IMR-90 (cell line): Measurements from ENCODE around the gene ABCF3. TPM values are rescaled to one million over a fixed set of nuclear protein-coding genes. Genes with fewer than 3 reads are reported as not detected.
A peak's percentile ranks its signal among the peaks of the same experiment; 100 is the strongest.

Experiments
- ATAC-seq: fragments of 200-7000 bp; cut with Tn5 transposase; 2 replicates; pipeline ENCODE4 v1.9.1; 2020; ENCODE audit warnings: low read depth, mild to moderate bottlenecking, moderate library complexity
- BruUV-seq: library from RNA; stranded (reverse); fragments of 400-500 nt; replicated peaks from 2 replicates; lab custom pipeline; 2021; lab: Mats Ljungman, UMichigan
- CTCF ChIA-PET: fragments of 300-600 bp; formaldehyde crosslinking; extraction: SDS; loops from one replicate; lab custom pipeline; 2021; ENCODE audit warnings: antibody characterized with exemption; lab: Yijun Ruan, JAX
- POLR2A ChIA-PET: fragments of 300-600 bp; sonication (Branson Sonifier 250); formaldehyde crosslinking; loops from one replicate; lab custom pipeline; 2022; ENCODE audit warnings: antibody characterized with exemption; ENCODE audit not compliant: unreplicated experiment; lab: Charles Lee
- DNase-seq: peaks from one replicate; pipeline ENCODE4 v3.0.0; 2013
- H2AFZ ChIP-seq: replicated peaks from 2 replicates; pipeline ENCODE3; 2013; ENCODE audit warnings: low read length, mild to moderate bottlenecking; ENCODE audit not compliant: poor library complexity
- H2AK5ac ChIP-seq: 2 replicates; pipeline ENCODE4 v1.6.1; 2013; ENCODE audit warnings: low read depth, low read length, inconsistent platforms
- H2AK9ac ChIP-seq: replicated peaks from 2 replicates; pipeline ENCODE3; 2013; ENCODE audit warnings: mild to moderate bottlenecking, low read depth, low read length, moderate library complexity; ENCODE audit not compliant: poor library complexity
- H2BK120ac ChIP-seq: 2 replicates; pipeline ENCODE4 v1.6.1; 2013; ENCODE audit warnings: low read depth, low read length, inconsistent platforms
- H2BK15ac ChIP-seq: 3 replicates; pipeline ENCODE4 v1.6.1; 2013; ENCODE audit warnings: low read depth, low read length, inconsistent platforms
- H2BK20ac ChIP-seq: 2 replicates; pipeline ENCODE4 v1.6.1; 2013; ENCODE audit warnings: low read depth, mild to moderate bottlenecking, inconsistent platforms, low read length, moderate library complexity
- H2BK5ac ChIP-seq: 2 replicates; pipeline ENCODE4 v1.6.1; 2013; ENCODE audit warnings: mild to moderate bottlenecking, low read depth, low read length, inconsistent platforms; ENCODE audit not compliant: poor library complexity, severe bottlenecking
- H3K14ac ChIP-seq: replicated peaks from 2 replicates; pipeline ENCODE4 v1.6.1; 2013; ENCODE audit warnings: low read depth, low read length, inconsistent platforms
- H3K18ac ChIP-seq: 2 replicates; pipeline ENCODE4 v1.6.1; 2013; ENCODE audit warnings: low read depth, low read length, control low read depth
- H3K23ac ChIP-seq: 2 replicates; pipeline ENCODE4 v1.6.1; 2013; ENCODE audit warnings: low read depth, low read length, inconsistent platforms
- H3K27ac ChIP-seq: 2 replicates; pipeline ENCODE4 v1.5.1; 2013; ENCODE audit warnings: mild to moderate bottlenecking, control low read depth, low read length; ENCODE audit not compliant: insufficient read depth
- H3K27me3 ChIP-seq: 2 replicates; pipeline ENCODE4 v1.6.1; 2013; ENCODE audit warnings: low read length; ENCODE audit not compliant: control insufficient read depth, insufficient read depth
- H3K36me3 ChIP-seq: 2 replicates; pipeline ENCODE4 v1.6.1; 2013; ENCODE audit warnings: low read length, mixed read lengths; ENCODE audit not compliant: control insufficient read depth, insufficient read depth
- H3K4ac ChIP-seq: 2 replicates; pipeline ENCODE4 v1.6.1; 2013; ENCODE audit warnings: low read depth, low read length, inconsistent platforms
- H3K4me1 ChIP-seq: 2 replicates; pipeline ENCODE4 v1.6.1; 2013; ENCODE audit warnings: low read length, mixed read lengths; ENCODE audit not compliant: control insufficient read depth, insufficient read depth
- H3K4me2 ChIP-seq: 2 replicates; pipeline ENCODE4 v1.6.1; 2013; ENCODE audit warnings: low read depth, mild to moderate bottlenecking, control low read depth, low read length, moderate library complexity
- H3K4me3 ChIP-seq: 2 replicates; pipeline ENCODE4 v1.5.1; 2013; ENCODE audit warnings: low read depth, mild to moderate bottlenecking, control low read depth, low read length, moderate library complexity; ENCODE audit not compliant: insufficient read depth
- H3K56ac ChIP-seq: 2 replicates; pipeline ENCODE4 v1.6.1; 2013; ENCODE audit warnings: low read length, inconsistent platforms; ENCODE audit not compliant: insufficient read depth; ENCODE audit errors: extremely low read depth
- H3K79me1 ChIP-seq, 2 experiments: 2 replicates each; pipeline ENCODE4 v1.6.1; 2013; ENCODE audit warnings: low read length in 2 of 2, inconsistent platforms in 1 of 2, low read depth in 1 of 2
- H3K9ac ChIP-seq: 2 replicates; pipeline ENCODE4 v1.6.1; 2013; ENCODE audit warnings: low read depth, low read length, control low read depth
- H3K9me1 ChIP-seq: 2 replicates; pipeline ENCODE4 v1.6.1; 2013; ENCODE audit warnings: low read length, inconsistent platforms; ENCODE audit not compliant: insufficient read depth
- H3K9me3 ChIP-seq: 2 replicates; pipeline ENCODE4 v1.6.1; 2013; ENCODE audit warnings: low read length; ENCODE audit not compliant: control insufficient read depth, insufficient read depth
- H4K20me1 ChIP-seq: 2 replicates; pipeline ENCODE4 v1.6.1; 2013; ENCODE audit warnings: low read length, inconsistent platforms; ENCODE audit not compliant: insufficient read depth
- H4K5ac ChIP-seq: 2 replicates; pipeline ENCODE4 v1.6.1; 2013; ENCODE audit warnings: mild to moderate bottlenecking, low read depth, low read length, control low read depth
- H4K8ac ChIP-seq, 2 experiments: 2 replicates each; pipeline ENCODE4 v1.6.1; 2013; ENCODE audit warnings: low read depth in 2 of 2, low read length in 2 of 2, control low read depth in 1 of 2, inconsistent platforms in 1 of 2
- H4K91ac ChIP-seq: 2 replicates; pipeline ENCODE4 v1.6.1; 2013; ENCODE audit warnings: low read depth, low read length, inconsistent platforms; ENCODE audit not compliant: insufficient read depth
- BHLHE40 ChIP-seq: fragments of 150-350 bp; IDR thresholded peaks from 2 replicates; pipeline ENCODE4 v1.6.1; 2016; ENCODE audit warnings: mild to moderate bottlenecking, low read depth, low read length
- CHD1 ChIP-seq: IDR thresholded peaks from 2 replicates; pipeline ENCODE4 v1.6.1; 2012; ENCODE audit warnings: low read depth, low read length, improper control_type of control experiment
- ELK1 ChIP-seq: fragments of 150-350 bp; IDR thresholded peaks from 2 replicates; pipeline ENCODE4 v1.6.1; 2016; ENCODE audit warnings: low read depth, mild to moderate bottlenecking, low read length, moderate library complexity, borderline replicate concordance
- FOS ChIP-seq: fragments of 150-350 bp; IDR thresholded peaks from 2 replicates; pipeline ENCODE4 v1.6.1; 2016; ENCODE audit warnings: low read depth, low read length
- MAFK ChIP-seq: IDR thresholded peaks from 2 replicates; pipeline ENCODE4 v1.6.1; 2012; ENCODE audit warnings: low read depth, low read length, improper control_type of control experiment
- MXI1 ChIP-seq: IDR thresholded peaks from 2 replicates; pipeline ENCODE4 v1.6.1; 2012; ENCODE audit warnings: low read depth, mild to moderate bottlenecking, low read length, moderate library complexity, borderline replicate concordance
- NFE2L2 ChIP-seq: fragments of 150-350 bp; IDR thresholded peaks from 2 replicates; pipeline ENCODE4 v1.6.1; 2016; ENCODE audit warnings: low read depth, mild to moderate bottlenecking, low read length
- POLR2A ChIP-seq: IDR thresholded peaks from 2 replicates; pipeline ENCODE4 v1.6.1; 2012; ENCODE audit warnings: mild to moderate bottlenecking, low read depth, low read length
- RFX5 ChIP-seq: IDR thresholded peaks from 2 replicates; pipeline ENCODE4 v1.8.0; 2012; ENCODE audit warnings: low read depth, mild to moderate bottlenecking, low read length, moderate library complexity
- SMC3 ChIP-seq: fragments of 150-350 bp; IDR thresholded peaks from 2 replicates; pipeline ENCODE4 v1.6.1; 2016; ENCODE audit warnings: low read depth, mild to moderate bottlenecking, antibody characterized with exemption, low read length, moderate library complexity
- WGBS, 2 experiments: methylation state at CpG; one replicate each; pipeline versions ENCODE4 v1.1.5 to v1.1.7; 2013; ENCODE audit warnings: missing lambda C conversion rate in 2 of 2; ENCODE audit not compliant: insufficient read length in 1 of 2; ENCODE audit errors: extremely low coverage in 2 of 2; 5-methylcytosine and 5-hydroxymethylcytosine counted together
- dilution Hi-C: fragments of 300-500 bp; cut with HindIII; formaldehyde crosslinking; loops from one replicate; pipeline ENCODE4 v1.14.3; 2018; ENCODE audit warnings: low sequenced_read_pairs; ENCODE audit not compliant: unreplicated experiment
- in situ Hi-C: fragments of 300-500 bp; cut with MboI; formaldehyde crosslinking; loops from 3 replicates; pipeline ENCODE4 v1.14.3; 2019; ENCODE audit warnings: low sequenced_read_pairs, inconsistent platforms, mixed read lengths
- intact Hi-C: fragments of 100-400 bp; cut with micrococcal nuclease; formaldehyde crosslinking; loops from 2 replicates; pipeline ENCODE4 v1.10.0; 2022
- polyA plus RNA-seq, 3 experiments: library from polyadenylated mRNA; depleted of rRNA; stranded (reverse); fragments of >200 nt; gene quantifications; 2 replicates each; pipeline ENCODE4 v1.2.3, GENCODE V29; 2012; ENCODE audit warnings: low replicate concordance in 1 of 3
- total RNA-seq: library from RNA; depleted of rRNA; stranded (reverse); fragments of >200 nt; gene quantifications from 2 replicates; pipeline ENCODE4 v1.2.3, GENCODE V29; 2012
- TF ChIP-seq, protein P1 (sequence below): fragments of 150-350 bp; IDR thresholded peaks from 2 replicates; pipeline ENCODE4 v1.6.1; 2017; ENCODE audit warnings: mild to moderate bottlenecking, antibody characterized with exemption, low read length, low read depth
- TF ChIP-seq, protein P2 (sequence below): conservative IDR thresholded peaks from 2 replicates; pipeline ENCODE4 v1.5.1; 2012; ENCODE audit warnings: mild to moderate bottlenecking, low read depth, low read length, improper control_type of control experiment

ABCF3 gene
- total and polyA plus RNA-seq, 2 of the 4 experiments (the other 2 are of a cell fraction): 36.9 to 59.2 TPM

DNA sequence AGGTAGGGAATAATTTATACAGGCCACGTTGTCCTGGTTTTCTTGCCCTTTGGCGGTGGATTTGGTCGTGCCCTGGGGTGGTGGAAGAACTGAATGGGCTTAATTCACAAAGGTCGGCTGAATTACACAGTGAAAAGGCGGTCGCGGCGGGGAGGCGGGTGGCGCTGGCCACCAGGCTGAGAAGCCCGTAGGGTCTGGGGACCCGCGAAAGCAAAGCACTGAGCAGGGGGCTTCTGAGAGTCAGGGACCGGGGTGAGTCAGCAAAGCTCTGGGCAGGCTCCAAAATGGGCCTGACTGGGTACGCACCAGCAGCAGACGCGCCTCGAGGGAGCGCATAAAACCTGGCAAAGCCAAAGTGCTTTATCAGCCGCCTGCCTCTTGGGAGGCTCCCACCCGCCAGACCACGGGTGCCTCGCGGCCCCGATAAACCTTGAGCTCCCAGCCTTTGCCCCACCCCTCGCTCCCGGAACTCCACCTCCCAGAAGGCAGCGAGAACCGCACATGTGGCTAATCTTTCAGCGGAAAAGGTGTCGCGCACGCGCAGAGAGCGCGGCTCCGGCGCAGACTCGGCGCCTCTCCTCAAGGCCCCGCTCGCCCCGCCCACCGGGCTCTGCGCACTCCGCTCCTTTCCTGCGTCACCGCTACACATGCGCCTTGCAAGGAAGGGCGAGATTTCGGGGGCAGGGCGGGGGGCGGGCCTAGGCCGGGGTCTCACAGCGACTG lies 377 bp upstream of the ABCF3 start:
- Histone ChIP-seq H2AK5ac (peak overlapping the region; percentile 33; the same call in 1 of the 2 replicates), H3K4me2 (peak overlapping the region; percentile 64), H4K8ac (peak overlapping the region in 1 of 2 experiments; percentile 86; a peak in 3 of 4 replicates), H3K4ac (peak overlapping the region; percentile 70), H3K14ac (peak overlapping the region; percentile 18; the same call in 1 of the 2 replicates), H3K56ac (peak overlapping the region; percentile 52; the same call in 1 of the 2 replicates), H3K18ac (no peak overlapping the region), H4K5ac (peak overlapping the region; percentile 32; the same call in 1 of the 2 replicates), H2BK5ac (peak overlapping the region; percentile 49), H4K91ac (peak overlapping the region; percentile 53; the same call in 1 of the 2 replicates), H3K23ac (0 out of 2 replicates have a peak overlapping the region, but pooled peaks have one; percentile 15), H2AFZ (peak overlapping the region; percentile 95), H3K36me3 (peaks cover 62% of the 10 kb centered on the region), H3K9me1 (0 out of 2 replicates have a peak, but pooled peaks cover 8% of the 10 kb centered on the region), H3K9ac (peak overlapping the region; percentile 17), H2BK15ac (no peak overlapping the region), H2BK20ac (no peak overlapping the region), H3K27ac (peak overlapping the region; percentile 66), H2BK120ac (no peak overlapping the region), H3K79me1 (peaks cover 39 to 62% of the 10 kb centered on the region in 2 experiments), H3K9me3 (no peaks in the 10 kb centered on the region), H4K20me1 (peaks cover 27% of the 10 kb centered on the region), H3K4me1 (peaks cover 3% of the 10 kb centered on the region; the same call in 1 of the 2 replicates), H2AK9ac (peak overlapping the region; percentile 79), H3K4me3 (peak overlapping the region; percentile 67), H3K27me3 (no peaks in the 10 kb centered on the region)
- dilution Hi-C loops: no loop called here
- peak; percentile 99 for ATAC-seq
- ChIA-PET POLR2A (interaction anchor here (1.6 kb wide), 1 partner anchor 9 kb away, joined by 11 read pairs; no protein-coding TSS in a partner anchor), CTCF (interaction anchor here (1.0 kb wide), 1 partner anchor 25 kb away, joined by 3 read pairs; no protein-coding TSS in a partner anchor)
- in situ Hi-C loops: no loop called here
- intact Hi-C loops: loop anchor here (1.0 to 2.0 kb wide), 2 partner anchors 8 to 63 kb away; partner anchors contain the start of genes ALG3 and EEF1AKMT4
- BruUV-seq: no TSS peak
- 2% methylated on average over 37 of the region's 55 CpGs; no CpG with 5 or more reads in 1 of the 2 experiments for WGBS, 2 experiments
- peak; percentile 98 for DNase-seq
- TF ChIP-seq SMC3 (no peak), ELK1 (no peak), MXI1 (peak; percentile 73), RFX5 (no peak), NFE2L2 (peak; percentile 43; the same call in 1 of the 2 replicates), FOS (peak; percentile 9; the same call in 1 of the 2 replicates), MAFK (peak; percentile 10; the same call in 1 of the 2 replicates), BHLHE40 (peak; percentile 71; the same call in 1 of the 2 replicates), POLR2A (peak; percentile 60; the same call in 1 of the 2 replicates), CHD1 (no peak)
- TF ChIP-seq, protein P1, sequence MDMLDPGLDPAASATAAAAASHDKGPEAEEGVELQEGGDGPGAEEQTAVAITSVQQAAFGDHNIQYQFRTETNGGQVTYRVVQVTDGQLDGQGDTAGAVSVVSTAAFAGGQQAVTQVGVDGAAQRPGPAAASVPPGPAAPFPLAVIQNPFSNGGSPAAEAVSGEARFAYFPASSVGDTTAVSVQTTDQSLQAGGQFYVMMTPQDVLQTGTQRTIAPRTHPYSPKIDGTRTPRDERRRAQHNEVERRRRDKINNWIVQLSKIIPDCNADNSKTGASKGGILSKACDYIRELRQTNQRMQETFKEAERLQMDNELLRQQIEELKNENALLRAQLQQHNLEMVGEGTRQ: peak; percentile 67
- TF ChIP-seq, protein P2, sequence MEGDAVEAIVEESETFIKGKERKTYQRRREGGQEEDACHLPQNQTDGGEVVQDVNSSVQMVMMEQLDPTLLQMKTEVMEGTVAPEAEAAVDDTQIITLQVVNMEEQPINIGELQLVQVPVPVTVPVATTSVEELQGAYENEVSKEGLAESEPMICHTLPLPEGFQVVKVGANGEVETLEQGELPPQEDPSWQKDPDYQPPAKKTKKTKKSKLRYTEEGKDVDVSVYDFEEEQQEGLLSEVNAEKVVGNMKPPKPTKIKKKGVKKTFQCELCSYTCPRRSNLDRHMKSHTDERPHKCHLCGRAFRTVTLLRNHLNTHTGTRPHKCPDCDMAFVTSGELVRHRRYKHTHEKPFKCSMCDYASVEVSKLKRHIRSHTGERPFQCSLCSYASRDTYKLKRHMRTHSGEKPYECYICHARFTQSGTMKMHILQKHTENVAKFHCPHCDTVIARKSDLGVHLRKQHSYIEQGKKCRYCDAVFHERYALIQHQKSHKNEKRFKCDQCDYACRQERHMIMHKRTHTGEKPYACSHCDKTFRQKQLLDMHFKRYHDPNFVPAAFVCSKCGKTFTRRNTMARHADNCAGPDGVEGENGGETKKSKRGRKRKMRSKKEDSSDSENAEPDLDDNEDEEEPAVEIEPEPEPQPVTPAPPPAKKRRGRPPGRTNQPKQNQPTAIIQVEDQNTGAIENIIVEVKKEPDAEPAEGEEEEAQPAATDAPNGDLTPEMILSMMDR: no peak
